Fibroblast of the conjunctiva (primary cell): Measurements from ENCODE around the gene FIBCD1.
"Not testable (repeated sequence)": the region's sequence is repeated elsewhere in the genome, so short reads cannot be mapped to it uniquely, and the experiment has no call there.

Experiments
- DNase-seq: peaks from one replicate; pipeline ENCODE4 v3.0.0-alpha.2; 2010; ENCODE audit warnings: low read depth

The FIBCD1 gene

DNA sequence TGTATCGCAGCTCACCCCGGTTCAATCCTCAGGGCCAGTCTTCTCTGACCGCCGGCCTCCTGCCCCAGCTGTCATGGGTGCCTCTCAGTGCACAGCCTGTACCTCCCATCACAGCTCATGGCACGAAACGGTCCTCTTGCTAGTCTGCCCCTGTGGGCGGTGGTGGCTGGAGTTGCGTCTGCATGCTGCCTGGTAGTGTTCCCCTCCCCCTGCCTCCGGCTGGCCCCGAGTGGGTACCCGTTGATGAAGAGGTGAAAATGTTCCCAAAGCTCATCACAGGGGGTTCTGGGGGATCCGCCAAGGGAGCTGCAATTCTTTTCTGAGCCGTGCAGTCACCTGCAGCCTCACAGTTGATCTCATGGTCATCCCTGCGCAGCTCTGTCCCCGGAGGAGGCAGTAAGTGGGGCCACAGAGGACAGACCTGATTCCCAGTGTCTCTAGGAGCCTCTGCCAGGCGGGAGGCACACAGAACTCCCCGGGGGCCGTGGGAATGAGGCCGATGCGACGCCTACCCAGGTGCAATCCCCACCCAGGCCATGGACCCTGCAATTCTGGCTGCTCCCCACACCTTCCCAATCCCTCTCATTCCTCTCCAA, 34.7 kb upstream of the FIBCD1 start:
- no peak for DNase-seq

DNA sequence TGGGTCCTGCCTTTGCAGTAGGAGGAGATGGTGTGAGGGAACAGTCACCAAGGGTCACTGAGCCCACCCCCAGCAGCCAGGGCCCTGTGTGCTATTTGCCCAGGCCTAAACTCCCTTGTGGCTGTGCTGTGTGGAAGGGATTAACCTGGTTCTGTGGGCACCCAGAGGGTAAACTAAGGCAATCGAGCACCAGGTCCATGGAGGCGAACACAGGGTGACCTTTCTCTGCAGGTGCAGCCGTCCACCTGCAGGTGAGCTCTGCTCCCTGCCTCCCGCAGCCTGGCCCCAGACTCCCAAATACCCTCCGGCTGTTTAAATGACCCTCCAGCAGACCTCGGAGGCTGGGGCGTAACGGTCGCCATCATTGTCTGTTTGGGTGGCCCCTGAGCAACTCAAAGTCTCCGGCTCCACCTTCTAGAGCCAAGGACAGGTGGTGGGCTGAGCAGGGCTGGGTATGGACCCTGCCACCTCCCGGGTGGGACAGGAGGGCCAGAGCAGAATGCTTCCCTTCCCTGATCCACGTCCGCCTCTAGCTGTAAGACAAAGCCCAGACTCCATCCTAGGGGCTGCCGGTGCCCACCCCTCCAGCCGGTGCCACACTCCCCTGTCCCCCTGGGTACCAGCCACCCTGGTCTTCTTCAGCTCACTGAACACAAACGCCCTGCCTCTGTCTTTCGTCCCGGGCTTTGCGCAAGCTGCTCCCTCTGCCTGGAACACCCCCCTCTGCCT, 34.1 kb upstream of the FIBCD1 start:
- DNase-seq, result no peak

DNA sequence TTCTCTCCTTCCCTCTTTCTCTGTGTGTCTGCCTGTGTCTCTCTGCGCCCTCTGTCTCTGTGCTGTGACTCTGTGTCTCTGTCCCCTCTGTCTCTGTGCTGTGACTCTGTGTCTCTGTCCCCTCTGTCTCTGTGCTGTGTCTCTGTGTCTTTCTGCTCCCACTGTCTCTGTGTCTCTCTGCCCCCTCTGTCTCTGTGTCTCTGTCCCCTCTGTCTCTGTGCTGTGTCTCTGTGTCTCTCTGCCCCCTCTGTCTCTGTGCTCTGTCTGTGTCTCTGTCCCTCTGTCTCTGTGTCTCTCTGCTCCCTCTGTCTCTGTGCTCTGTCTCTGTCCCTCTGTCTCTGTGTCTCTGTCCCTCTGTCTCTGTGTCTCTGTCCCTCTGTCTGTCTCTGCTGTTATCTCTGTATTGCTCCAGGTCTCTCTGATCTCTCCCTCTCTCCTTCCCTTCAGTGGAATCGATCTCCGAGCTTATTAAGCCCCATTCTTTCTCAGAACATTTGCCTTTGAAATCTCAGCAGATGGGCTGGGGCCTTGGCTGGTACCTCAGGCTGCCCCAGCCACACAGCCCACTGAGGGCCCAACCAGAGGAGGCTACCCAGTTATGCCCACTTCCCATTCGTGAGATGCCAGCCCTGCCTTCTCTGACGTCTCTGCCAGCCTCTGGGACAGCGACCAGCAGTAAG, 33.4 kb upstream of the FIBCD1 start:
- no peak for DNase-seq

DNA sequence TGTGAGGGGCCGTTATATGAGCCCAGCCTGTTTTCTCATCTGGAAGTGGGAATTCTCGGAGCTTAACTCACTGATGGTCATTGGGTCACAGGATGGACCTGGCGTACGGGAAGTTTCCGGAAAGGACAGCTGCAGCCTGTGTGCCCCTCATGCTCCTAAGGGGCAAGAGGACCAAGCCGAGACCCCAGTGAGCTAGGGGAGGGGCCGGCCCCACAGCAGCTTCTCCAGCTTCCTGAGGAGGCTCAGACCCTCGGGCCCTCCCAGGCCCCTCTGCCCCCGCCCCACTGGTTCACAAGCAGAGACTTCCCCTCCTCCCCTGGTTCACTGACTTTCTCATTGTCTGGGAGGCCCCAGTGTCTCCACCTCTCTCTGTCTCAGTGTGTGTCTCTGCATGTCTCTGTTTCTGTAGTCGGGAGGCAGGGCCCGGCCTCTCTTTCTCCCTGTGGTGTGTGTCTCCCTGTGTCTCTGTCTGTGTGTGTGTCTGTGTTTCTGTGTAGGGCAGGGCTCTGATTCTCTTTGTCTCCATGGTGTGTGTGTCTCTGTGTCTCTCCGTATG, 32.3 kb upstream of the FIBCD1 start:
- DNase-seq, result no peak

DNA sequence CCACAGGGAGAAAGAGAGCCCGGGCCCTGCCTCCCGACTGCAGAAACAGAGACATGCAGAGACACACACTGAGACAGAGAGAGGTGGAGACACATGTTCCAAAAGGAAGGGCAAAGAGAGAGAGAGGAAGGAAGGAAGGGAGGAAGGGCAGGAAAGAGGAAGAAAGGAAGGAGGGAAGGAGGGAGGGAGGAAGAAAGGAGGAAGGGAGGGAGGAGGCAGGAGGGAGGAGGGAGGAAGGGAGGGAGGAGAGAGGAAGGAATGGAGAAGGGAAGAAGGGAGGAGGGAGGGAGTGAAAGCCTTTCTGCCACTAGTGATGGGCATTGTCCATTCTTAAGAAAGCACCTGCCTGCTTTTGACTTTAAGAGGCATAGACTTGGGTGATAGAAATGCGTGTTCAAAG, 31.8 kb upstream of the FIBCD1 start:
- DNase-seq, result no peak

DNA sequence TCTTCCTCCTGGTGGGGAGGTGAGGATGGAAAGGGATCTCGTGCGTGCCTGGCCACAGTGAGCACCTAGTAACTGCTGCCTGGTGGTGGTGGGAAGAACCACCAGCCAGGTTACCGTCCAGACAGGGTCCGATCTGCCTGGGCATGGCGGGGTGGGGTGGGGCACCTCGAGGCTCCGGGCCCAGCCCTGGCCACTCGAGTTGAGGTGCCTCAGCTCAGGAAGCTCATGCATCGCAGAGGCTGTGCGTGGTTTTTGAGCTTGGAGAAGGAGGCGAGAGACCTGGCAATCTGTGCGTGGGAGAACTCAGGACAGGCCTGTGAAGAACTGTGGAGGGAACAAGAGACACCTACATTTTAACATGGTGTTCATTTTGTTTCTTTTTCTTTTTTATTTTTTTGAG, 31.0 kb upstream of the FIBCD1 start:
- DNase-seq, result no peak

DNA sequence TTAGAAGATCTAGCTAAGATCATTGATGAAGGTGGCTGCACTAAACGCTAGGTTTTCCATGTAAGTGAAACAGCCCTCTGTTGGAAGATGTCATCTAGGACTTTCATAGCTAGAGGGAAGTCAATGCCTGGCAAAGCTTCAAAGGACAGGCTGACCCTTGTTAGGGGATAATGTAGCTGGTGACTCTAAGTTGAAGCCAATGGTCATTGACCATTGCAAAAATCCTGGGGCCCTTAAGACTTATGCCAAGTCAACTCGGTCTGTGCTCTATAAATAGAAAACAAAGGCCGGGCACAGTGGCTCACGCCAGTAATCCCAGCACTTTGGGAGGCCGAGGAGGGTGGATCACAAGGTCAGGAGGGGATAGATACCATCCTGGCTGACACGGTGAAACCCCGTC, 26.6 kb upstream of the FIBCD1 start:
- DNase-seq, result no peak

DNA sequence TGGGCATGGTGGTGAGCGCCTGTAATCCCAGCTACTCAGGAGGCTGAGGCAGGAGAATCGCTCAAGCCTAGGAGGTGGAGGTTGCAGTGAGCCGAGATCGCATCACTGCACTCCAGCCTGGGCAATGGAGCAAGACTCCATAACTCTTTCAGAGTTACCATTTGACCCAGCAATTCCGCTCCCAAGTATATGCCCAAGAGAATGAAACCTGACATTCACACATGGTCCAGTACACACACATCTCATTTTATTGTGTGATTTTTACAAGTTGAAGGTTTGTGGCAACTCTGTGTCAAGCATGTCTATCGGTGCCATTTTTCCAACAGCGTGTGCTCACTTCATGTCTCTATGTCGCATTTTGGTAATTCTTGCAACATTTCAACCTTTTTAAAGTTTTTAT, 24.9 kb upstream of the FIBCD1 start:
- no peak for DNase-seq

DNA sequence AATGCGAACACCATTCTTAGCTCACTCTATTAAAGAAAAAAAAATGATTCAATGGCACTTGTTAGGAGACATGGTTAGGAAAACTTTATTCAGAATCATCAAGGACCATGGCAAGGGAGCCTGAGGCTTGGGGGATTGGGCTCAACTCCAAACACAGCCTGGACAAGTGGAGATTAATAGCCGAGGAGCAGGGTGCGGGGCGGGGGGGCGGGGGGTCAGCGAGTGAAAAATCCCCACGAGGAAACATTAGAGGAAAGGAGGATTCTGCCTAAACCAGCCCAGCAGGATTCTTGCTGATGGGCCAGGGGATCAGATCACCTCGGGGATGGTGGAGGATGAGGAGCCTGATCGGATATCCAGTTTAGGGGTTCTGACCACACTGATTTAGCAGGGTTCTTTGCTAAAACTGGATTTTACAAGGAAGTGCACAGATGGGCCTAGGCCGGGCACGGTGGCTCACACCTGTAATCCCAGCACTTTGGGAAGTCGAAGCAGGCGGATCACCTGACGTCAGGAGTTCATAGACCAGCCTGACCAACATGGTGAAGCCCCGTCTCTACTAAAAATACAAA, 24.4 kb upstream of the FIBCD1 start:
- DNase-seq, result no peak

DNA sequence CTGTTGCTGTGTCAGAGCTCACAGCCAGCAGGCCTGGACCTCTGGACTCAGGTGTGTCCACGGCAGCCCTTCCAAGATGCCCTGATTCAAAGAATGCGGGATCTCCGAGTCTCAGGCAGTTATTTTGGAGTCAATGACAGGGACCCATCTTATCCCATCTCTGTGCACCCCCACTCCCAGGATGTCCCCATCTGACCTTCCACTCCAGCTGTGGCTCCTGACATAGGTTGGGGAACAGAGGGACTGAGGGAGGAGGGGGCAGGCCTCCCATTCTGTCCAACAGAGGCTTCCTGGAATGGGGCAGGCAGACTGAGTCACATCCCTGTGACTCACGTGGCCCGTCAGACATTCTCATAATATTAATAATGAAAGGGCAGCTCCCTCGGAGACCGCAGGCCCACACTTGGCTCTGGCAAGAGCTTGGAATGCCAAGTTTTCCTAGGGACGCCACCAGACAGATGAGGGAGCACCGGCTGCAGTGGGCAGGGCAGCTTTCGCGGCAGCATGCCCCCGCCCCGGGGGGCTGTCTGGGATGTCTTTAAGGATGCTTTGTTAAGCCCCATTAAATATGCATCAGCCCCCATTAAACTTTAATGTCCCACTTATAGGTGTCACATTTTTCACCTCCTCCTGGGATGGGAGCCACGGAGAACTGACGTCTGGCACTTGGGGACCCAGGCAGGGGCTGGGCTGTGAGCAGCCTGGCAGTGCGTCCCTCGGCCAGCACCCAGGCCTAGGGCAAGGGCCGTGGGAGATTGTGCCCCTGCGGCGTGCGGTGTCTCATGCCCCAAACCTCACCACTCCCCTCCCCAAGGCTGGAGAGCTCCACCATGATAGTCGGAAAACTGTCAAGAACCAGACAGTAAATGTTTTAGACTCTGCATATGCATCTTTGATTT, 23.6 kb upstream of the FIBCD1 start:
- DNase-seq, result peak; percentile 70

DNA sequence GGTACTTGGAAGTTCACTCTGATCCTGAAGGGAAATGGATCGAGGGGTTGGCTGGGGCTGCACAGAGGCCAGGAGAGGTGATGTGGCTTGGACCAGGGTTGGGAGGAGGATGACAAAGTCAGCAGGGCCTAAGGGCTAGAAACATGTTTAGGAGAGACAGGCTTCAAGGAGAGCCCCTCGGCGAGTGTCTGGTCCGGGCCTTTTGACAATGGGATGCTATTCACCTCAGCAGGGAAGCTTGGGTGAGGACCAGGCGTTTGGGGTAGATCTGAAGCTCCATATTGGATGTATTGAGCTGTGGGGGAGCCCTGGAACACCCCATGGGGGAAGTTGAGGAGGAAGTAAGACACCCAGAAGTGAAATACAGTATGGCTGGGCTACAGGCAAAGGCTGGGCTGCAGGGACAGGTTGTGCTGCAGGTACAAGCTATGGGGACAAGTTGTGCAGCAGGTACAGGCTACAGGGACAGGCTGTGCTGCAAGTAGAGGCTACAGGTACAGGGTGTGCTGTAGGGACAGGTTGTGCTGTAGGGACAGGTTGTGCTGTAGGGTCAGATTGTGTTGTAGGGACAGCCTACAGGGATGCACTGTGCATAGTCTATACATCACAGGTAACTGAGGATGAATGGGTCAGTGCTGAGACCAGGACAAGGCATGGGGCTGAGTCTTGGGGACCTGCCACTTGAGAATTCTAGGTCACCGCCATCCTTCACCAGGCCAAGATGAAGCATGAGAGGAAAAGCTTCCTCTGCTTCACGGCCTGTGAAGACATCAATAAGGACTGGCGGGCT, 22.7 kb upstream of the FIBCD1 start:
- DNase-seq, result no peak

DNA sequence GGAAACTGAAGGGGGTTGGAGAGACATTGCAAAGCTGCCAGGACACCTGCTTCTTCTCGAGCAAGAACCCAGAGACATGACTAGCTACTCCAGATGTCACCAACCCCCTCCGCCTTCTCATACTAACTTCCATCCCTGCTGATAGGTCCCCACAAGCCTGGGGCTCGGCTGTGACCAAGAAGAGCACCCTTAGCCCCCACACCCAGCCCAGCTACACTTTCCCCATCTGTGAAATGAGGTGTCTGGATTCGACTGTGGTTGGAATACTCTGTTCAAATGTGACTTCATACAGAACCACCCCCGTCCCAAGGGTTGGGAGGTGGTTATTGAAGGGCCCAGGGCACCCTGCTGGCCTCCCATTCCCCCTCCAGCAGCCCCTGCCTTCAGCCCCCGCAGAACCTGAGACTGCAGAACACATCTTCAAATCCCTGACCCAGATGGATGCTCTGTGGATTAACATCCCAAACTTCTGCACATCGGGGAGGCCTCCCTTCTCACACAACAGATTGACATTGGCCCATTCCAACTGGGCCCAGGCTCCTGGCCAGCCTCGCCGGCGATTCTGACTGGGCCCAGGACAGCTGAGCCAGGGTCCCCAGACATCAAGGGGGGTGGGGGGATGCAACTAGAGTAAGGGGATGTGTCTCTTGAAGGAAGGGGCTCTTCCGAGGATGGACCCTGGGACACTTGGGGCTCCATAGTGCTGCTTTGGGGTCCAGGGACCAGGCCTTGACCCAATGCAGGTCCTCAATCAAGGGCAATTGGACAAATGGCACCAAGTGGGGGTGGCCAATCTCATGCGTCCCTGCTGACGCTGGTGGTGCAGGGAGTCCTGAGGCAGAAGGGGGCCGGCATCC, 21.7 kb upstream of the FIBCD1 start:
- DNase-seq, result no peak

DNA sequence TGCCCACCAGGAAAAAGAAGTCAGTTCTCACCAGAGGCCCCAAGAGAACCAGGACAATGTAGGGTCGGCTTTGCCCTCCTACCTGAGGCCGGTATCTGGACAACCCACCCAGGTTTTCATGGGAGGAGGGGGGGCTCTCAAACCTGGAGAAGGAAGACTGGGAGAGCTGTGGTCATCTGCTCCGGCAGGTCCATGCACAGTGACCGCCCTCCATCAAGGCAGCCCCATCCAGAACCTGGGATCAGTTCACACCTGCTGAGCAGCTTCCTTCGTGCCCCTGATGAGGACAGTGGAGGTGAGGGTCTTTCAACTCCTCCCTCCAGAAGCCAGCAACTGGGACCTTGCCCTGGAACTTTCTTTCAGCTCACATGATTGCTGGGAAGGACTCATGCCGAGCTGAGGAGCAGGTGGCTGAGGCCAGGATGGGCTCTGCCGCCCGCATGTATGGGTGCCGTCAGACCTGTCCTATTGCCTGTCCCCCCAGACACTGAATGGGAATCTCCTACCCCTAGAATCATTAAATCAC, 20.8 kb upstream of the FIBCD1 start:
- DNase-seq, result no peak

DNA sequence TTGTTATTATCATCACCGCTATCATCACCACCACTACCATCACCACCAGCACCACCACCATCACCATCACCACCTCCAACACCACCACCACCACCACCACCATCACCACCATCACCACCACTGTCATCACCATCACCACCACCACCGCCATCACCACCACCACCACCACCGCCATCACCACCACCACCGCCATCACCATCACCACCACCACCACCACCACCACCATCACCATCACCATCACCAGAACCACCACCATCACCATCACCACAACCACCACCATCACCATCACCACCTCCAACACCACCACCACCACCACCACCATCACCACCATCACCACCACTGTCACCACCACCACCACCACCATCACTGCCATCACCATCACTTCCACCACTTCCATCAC, 19.5 kb upstream of the FIBCD1 start:
- DNase-seq, result not testable (repeated sequence)

DNA sequence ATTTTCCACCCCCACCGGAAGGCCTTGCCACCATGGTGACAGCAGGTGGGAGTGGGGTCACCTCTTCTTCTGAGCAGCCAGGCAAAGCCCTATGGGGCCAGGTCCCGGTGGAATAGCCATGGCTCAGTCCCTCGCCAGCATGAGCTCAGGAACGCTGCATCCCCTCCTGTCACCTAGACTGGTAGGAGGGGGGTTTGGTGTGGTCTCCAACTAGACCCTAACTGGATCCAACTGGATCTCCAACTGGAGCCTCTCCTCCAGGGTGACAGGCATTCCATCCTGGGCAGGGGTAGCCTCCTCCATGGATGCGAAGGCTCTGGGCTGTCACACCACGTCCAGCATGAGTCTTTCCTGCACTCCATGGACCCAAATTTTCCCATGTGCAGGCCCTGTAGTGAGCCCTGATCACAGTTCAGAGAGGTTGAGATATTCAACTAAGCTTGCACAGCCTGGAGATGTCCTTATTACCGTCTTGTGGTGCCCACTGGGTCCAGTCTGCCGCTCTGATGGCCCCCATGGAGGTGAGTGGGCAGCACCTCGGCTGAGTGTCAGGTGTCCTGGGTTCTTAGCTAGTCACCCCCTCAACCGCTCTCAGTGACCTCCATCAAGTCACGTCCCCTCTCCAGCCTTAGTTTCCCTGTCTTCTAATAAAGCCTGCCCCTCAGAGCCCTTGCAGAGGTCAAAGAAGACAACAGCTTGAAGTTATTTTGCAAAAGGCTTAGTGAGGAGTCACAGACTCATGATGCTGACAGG, 18.6 kb upstream of the FIBCD1 start:
- no peak for DNase-seq

DNA sequence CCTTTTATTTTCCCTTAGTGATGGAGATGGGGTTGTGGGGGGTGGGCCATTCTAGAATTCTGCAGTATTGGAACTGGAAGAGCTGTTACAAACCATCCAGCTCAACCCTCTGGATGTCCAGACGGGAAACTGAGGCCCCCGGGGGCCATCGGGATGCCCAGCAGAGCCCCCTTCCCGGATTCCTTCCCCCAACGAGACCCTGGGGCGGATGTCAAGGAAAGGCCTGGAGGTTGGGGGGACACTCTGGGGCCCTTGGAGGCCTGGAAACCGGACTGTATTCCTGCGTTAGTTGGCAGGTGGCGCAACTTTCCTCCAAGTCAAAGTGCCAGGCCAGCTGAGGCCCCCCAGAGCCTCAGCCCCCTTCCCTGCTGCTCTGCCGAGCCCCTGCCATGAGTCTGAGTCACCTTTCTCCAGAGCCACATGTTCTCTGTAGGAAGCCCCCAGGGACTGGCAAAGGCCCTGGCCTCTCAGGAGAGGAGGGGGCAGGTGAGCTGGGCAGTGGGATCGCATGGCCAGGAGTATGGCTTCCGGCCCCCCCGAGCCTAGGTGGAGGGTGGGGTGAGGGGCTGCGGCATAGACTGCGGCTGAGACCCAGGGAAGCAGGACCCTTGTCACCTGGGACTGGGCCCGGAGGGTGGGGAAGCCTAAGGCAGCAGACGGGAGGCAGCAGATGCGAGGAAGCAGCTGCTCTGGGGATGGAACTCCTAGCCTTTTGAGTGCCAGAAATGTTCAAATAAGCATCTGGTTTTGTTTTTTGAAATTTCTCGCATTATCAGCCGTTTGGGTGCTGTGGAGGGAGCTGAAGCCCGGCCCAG, 17.8 kb upstream of the FIBCD1 start:
- DNase-seq, result no peak

DNA sequence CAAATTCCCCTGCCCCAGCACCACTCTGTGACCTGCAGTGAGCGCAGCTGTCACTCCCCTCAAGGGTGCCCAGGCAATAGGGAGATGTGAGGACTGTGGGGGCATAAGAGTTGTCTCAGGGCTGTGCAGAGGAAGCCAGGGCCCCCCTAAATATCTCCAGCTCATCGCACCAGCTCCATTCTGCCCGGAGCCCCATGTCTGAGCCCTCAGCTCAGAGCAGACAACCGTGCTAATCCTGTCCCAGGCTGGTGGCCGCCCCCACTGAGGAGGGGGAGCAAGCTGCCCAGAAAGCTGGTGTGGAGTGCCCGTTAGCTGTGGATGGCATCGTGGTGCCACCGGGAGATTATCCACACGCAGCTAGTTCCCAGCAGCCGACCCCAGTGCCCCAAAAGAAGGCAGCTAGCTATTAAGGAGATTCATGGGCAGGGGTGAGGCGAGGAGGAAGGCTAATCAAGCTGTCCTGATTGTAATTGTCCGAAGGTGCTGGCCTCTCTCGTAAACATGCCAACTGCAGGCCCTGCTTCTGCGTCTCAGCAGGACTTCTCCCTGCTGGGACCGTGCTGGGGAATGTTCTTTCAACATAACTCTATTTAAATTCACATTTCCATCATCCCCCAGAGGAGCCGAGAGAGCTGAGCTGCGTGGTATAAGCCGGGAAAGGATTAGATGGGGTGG, 17.0 kb upstream of the FIBCD1 start:
- no peak for DNase-seq

DNA sequence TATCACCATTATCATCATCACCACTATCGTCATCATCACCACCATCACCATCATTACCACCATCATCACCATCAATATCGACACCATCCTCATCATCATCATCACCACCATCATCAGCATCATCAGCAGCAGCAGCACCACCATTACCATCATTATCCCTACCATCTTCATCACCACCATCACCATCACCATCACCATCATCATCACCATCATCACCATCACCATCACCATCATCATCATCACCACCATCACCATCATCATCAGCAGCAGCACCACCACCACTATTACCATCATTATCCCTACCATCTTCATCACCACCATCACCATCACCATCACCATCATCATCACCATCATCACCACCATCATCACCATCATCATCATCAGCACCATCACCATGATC, 15.9 kb upstream of the FIBCD1 start:
- DNase-seq, result not testable (repeated sequence)
